LHCN-M2 (cell line): ENCODE measurements around the gene DNMT3A. TPM values are rescaled to one million over a fixed set of nuclear protein-coding genes. Genes with fewer than 3 reads are reported as not detected.
A peak's percentile ranks its signal among the peaks of the same experiment; 100 is the strongest.
"Not testable (repeated sequence)": the region's sequence is repeated elsewhere in the genome, so short reads cannot be mapped to it uniquely, and the experiment has no call there.

Experiments used
- DNase-seq: peaks from one replicate; pipeline ENCODE4 v3.0.0-alpha.2; 2012; ENCODE audit warnings: low read depth
- total RNA-seq: library from RNA; depleted of rRNA; stranded (reverse); fragments of >200 nt; gene quantifications from 2 replicates; pipeline ENCODE4 v1.2.3, GENCODE V29; 2014; rRNA removed

Gene DNMT3A
- total RNA-seq, 1 experiment from 2014 or later: 5.0 TPM

- DNase-seq: not testable (repeated sequence)
These were observed 130.8 kb downstream of the DNMT3A start for GRCh38 chr2:25210923-25211322.

GRCh38 chr2:25207078-25207545, 134.6 kb downstream of the DNMT3A start:
- no peak for DNase-seq

GRCh38 chr2:25204190-25204838, 137.4 kb downstream of the DNMT3A start:
- DNase-seq: no peak

- DNase-seq: no peak
These were observed 139.4 kb downstream of the DNMT3A start for GRCh38 chr2:25202275-25202674.

GRCh38 chr2:25201794-25202193, 139.9 kb downstream of the DNMT3A start:
- no peak for DNase-seq

GRCh38 chr2:25201265-25201664, 140.5 kb downstream of the DNMT3A start:
- no peak for DNase-seq

GRCh38 chr2:25198576-25198975, 143.1 kb downstream of the DNMT3A start:
- no peak for DNase-seq

- no peak for DNase-seq
These were observed 143.6 kb downstream of the DNMT3A start for GRCh38 chr2:25198209-25198525.

- DNase-seq: peak; percentile 16
These were observed 144.2 kb downstream of the DNMT3A start for GRCh38 chr2:25197336-25198208.

- DNase-seq: no peak
These were observed 147.1 kb downstream of the DNMT3A start for GRCh38 chr2:25194576-25195122.

- DNase-seq: no peak
These were observed 151.2 kb downstream of the DNMT3A start for GRCh38 chr2:25190536-25190935.

- DNase-seq: no peak
These were observed 153.3 kb downstream of the DNMT3A start for GRCh38 chr2:25188405-25188804.

GRCh38 chr2:25187729-25188350, 153.9 kb downstream of the DNMT3A start:
- no peak for DNase-seq

- no peak for DNase-seq
These were observed 157.5 kb downstream of the DNMT3A start for GRCh38 chr2:25184254-25184653.

- DNase-seq: no peak
These were observed 162.7 kb downstream of the DNMT3A start for GRCh38 chr2:25178976-25179375.

Other genes with a start within 250 kb of the DNMT3A start
- gene POMC, start 173.3 kb downstream of the DNMT3A start, total RNA-seq: not detected in 2 replicates